UCSD-AML1 (cell line): ENCODE data around the gene NECAP2.
"Not testable (repeated sequence)": the region's sequence is repeated elsewhere in the genome, so short reads cannot be mapped to it uniquely, and the experiment has no call there.

ENCODE experiments used
- DNase-seq: peaks from one replicate; lab custom pipeline; 2025; ENCODE audit not compliant: unreplicated experiment; lab: John Stamatoyannopoulos, UW

NECAP2 gene

DNA sequence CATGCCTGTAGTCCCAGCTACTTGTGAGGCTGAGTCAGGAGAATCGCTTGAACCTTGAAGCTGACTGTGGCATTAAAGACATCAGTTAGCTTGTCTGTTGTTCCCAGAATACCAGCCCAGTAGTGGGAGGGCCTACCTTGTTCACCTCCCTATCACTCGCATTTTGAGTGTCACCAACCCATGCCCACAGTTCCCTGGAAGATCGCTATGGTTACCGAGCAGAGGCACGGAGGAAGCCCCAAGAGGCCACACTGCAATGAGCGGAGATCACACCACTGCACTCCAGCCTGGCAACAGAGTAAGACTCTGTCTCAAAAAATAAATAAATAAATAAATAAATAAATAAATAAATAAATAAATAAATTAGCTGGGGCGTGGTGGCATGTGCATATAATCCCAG, 52.4 kb downstream of the NECAP2 start:
- DNase-seq: not testable (repeated sequence)

DNA sequence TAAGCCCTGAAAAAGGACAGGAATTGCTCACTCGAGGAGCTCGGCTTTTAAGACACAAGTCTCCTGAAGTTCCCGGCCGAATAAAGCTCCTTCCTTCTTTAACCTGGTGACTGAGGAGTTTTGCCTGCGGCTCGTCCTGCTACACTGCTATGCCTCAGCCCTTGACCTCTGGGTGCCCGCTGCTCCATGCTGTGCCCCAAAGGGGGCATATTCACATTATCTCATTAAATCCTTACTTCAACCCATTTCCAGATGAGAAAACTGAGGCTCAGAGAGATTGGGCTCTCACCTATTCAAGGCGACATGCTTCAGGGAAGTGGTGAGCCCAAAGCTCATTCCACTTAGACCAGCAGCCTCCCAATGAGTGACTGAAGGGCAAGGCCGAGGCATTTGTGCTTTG, 53.2 kb downstream of the NECAP2 start:
- DNase-seq: not testable (repeated sequence)

DNA sequence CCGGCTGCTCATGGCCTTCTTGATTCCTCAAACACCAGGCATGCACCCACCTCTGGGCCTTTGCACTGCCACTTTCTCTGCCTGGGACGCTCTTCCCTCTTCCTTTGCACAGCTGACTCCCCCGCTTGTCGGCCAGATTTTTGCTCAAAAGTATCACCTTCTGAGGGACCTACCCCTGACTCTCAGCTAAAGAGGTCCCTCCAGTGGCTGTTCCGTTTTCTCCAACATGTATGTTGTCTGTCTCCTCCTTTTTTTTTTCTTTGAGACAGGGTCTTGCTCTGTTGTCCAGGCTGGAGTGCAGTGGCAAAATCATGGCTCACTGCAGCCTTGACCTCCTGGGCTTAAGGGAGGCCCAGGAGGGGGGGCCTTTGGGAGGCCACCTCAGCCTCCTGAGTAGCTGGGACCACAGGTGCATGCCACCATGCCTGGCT, 57.0 kb downstream of the NECAP2 start:
- not testable (repeated sequence) for DNase-seq

DNA sequence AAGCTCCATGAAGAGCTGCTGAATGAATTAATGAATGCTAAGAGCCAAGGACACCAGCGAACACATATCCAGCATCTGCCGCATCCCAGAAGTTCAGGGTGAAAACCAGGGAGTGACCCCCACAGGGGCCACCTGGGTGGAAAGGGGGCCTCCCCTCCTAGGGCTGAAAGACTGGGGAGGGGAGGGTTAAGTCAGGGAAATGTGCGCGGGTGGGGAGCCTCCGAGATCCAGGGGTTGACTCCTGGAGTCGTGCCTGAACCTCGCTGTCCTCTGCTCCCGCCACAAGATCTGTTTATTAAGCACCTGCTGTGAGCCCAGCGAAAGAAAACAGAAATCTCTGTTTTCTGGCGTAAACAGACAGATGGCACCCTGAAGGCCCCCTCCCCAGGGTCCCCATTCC, 57.5 kb downstream of the NECAP2 start:
- not testable (repeated sequence) for DNase-seq

DNA sequence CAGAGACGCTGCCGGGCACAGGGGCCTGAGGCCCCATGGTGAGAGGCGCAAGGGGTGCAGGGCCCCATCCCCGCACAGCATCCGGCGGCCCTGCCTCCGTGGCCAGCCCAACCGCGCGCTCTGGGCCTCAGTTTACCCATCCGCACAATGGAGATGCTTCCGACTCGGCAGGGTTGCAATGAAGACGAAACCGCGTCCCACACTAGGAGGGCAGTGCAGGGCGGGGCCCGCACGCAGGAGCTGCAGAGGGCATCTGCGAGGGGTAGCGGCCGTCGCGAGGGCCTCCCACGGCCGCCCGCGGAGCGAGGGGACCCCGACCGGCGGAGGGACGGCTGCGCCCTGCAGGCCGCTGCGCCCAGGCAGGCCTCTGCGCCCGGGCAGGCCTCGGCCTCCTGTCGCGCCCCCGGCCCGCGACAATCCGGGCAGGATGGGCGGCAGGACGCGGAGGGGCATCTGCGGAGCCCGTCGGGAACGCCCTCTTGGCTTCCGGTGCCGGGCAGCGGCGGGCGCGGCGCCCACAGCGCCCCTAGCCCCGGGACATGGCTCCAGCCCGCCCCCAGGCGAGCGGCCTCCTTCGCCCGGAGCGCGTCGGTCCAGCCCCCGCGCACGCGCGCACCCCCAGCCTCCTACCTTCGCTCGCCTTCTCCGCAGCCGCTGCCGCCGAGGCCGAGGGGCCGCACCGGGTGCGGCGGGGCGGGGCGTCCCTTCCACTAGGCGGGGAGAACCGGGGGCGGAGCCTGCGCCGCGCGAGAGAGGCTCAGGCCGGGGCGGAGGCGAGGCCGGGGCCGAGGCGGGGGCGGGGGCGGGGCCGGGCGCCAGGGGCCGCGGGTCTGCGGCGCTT, 58.3 kb downstream of the NECAP2 start:
- peak; percentile 82 for DNase-seq

DNA sequence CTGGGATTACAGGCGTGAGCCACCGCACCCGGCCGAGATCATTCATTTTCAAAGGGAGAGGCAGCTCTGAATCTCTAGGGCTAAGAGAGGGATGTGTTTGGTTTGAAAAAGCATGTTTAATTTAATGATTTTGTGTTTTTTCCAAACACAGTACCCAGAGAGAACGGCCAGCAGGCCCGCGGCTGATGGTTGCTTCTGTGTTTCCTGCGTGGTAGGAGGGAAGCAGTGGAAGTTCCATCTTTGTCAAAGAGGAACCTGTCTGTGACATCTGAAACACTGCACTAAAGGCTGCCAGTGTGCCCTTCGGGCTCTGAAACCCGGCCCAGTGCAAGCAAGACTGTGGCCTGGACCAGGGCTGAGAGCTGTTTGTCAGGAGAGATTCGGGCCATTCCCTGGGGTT, 59.9 kb downstream of the NECAP2 start:
- not testable (repeated sequence) for DNase-seq

DNA sequence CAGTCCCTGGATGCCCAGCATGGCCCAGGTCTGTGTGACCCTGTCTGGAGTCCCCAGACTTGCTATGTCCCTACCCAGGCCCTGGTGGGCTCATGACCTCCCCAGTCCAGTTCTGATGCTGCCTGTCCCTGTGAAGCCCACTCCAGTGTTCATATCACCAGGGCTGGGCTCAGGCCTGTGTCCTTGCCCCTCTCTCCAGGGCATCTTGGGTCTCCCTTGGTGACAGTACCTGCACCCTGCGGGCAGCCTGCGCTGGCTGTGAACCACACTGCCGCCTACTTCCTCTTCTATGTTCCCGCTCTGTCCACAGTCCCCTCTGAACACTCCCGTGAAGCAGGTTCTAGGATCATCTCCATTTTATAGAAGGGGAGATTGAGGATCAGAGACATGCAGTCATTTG, 60.5 kb downstream of the NECAP2 start:
- DNase-seq: not testable (repeated sequence)

DNA sequence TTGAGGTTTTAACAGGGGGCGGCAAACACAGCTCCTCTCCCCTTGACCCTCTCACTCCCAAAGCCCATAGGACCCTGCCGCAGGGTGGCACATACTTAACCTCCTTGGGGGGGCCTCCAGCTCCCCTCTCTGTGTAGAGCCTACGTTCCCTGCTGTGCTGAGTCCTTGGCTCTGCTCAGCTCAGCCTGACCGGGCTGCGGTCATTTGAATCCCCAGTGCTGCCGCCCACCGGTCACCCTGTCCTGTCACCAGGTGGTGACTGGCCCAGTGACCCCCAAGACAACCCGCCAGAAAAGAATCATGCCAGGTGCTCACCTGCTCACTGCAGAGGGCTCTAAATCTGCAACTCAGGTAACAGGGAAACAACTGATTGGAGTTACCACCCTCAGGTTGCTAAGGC, 60.9 kb downstream of the NECAP2 start:
- not testable (repeated sequence) for DNase-seq

DNA sequence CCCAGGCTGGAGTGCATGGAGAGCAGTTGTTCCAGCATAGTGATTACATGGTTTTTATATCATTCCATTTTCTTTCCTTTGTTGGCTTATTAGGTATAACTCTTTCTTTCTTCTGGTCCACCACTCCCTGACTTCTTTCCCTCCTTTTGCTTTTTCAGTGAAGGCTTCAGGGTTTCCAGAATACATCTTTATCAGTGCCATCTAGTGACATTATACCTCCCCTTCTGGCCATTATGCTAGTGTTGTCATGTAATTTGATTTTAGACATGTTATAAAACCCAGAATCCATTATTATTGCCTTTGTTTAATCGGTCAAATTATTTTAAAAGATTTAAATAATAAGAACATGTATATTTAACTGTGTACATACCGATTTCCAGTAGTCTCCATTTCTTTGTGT, 63.0 kb downstream of the NECAP2 start:
- DNase-seq: no peak

DNA sequence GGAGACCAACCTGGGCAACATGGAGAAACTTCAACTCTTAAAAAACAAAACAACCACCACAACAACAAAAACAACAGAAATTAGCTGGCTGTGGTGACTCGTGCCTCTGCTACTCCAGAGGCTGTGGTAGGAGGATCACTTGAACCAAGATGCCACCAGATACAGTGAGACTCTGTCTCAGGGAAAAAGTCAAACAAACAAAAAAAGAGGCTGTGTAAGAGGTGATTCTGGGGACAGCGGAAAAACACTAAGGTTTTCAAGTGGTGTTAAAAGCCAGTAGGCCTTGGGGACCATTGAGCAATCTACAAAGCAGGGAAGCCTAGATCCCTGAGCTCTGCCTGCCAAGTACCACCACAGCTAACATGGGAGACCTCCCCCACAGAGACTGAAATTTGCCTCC, 65.3 kb downstream of the NECAP2 start:
- DNase-seq: not testable (repeated sequence)

DNA sequence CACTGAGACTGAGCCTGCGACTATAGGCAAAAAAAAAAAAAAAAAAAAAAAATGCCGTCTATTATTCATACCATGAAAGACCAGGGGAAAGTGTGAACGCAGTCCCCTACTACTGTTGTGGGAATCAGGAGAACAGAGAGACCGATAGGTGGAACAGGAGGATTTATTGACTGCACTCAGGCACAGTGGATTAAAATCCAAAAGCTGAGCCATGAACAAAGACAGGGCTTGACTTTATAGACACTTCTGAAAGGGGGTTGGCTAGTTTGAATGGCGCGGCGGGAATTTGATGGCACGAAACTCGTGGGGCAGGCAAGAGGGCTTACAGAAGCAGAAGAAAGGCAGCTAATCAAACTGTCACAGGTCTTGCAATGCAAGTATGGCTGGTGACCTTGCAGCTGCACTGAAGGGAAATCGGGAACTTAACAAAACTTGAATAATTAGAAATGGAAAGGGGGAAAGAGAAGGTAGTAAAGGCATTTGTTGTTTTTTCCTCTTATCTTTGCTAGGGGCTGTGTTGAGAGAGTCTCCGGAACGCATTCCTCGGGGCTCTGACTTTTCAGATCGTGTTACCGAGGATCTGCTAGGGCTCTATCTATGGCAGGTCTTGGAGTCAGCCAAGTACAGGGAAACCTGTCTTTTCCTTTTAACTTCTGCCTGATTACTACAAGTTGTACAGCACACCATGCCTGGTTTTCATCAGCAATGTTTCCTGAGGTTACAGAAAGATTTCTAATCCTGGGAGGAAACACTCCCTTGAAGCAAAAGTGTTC, 66.0 kb downstream of the NECAP2 start:
- DNase-seq: not testable (repeated sequence)

DNA sequence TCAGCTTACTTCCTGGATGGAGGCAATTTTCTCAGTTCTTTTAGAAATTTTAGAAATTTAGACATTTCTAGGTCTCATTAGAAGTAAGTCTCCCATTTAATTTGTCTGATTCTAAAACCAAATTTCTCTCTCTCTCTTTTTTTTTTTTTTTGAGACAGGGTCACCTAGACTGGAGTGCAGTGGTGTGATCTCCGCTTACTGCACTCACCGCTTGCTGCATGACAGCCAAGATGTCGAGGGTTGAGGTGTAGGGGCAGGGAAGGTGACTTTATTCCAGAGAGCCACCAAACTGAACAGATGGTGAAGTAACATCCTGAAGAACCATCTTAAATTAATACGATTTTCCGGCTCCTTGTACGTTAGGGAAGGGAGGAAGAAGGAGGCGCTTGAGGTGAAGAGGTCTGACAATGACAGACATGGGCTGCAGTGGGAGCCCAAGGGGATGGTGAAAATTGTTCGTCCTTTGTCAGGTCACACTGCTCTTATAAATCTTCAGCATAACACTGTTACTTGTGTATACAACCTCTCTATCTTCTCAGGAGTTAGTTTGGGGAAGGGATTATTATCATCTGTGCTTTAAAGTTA, 68.4 kb downstream of the NECAP2 start:
- not testable (repeated sequence) for DNase-seq
